Panc1 (cell line): ENCODE results near the gene F2.

Experiments used
- CTCF ChIP-seq: fragments of 450-650 bp; IDR thresholded peaks from 2 replicates; pipeline ENCODE4 v1.5.1; 2017; ENCODE audit warnings: mild to moderate bottlenecking
- POLR2AphosphoS5 ChIP-seq: IDR thresholded peaks from 2 replicates; pipeline ENCODE4 v1.6.1; 2012; ENCODE audit warnings: mild to moderate bottlenecking, low read depth, low read length, moderate library complexity
- TF ChIP-seq, protein P1 (sequence below), 2 experiments: IDR thresholded peaks; 2 replicates each; pipeline ENCODE4 v1.6.1; 2011 to 2012; ENCODE audit warnings: low read depth in 2 of 2, control low read depth in 1 of 2, low read length in 1 of 2, mild to moderate bottlenecking in 1 of 2, moderate library complexity in 1 of 2; ENCODE audit not compliant: insufficient read depth in 1 of 2

DNA sequence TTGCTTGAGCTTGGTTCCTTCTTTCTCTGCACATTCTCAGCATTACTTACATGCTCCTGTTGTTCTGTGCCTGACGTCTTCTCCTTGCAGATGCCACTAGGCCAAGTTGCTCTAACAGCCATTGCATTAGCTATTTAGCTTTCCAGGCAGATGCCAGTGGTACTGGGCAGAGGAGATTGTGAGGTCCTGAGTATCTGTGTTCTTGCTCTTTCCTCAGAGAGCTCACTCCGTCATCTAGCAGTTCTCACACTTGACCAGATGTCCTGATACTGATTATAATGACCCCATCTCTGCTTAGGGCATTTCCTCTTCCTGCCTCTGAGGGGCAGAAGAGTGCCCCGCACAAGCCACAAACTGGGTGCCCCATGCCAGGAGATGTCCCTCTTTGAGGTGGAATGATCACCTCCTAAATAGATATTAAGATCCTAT, 49.3 kb upstream of the F2 start:
- TF ChIP-seq POLR2AphosphoS5 (no peak), CTCF (no peak; the same call in 1 of the 2 replicates)
- TF ChIP-seq, protein P1, sequence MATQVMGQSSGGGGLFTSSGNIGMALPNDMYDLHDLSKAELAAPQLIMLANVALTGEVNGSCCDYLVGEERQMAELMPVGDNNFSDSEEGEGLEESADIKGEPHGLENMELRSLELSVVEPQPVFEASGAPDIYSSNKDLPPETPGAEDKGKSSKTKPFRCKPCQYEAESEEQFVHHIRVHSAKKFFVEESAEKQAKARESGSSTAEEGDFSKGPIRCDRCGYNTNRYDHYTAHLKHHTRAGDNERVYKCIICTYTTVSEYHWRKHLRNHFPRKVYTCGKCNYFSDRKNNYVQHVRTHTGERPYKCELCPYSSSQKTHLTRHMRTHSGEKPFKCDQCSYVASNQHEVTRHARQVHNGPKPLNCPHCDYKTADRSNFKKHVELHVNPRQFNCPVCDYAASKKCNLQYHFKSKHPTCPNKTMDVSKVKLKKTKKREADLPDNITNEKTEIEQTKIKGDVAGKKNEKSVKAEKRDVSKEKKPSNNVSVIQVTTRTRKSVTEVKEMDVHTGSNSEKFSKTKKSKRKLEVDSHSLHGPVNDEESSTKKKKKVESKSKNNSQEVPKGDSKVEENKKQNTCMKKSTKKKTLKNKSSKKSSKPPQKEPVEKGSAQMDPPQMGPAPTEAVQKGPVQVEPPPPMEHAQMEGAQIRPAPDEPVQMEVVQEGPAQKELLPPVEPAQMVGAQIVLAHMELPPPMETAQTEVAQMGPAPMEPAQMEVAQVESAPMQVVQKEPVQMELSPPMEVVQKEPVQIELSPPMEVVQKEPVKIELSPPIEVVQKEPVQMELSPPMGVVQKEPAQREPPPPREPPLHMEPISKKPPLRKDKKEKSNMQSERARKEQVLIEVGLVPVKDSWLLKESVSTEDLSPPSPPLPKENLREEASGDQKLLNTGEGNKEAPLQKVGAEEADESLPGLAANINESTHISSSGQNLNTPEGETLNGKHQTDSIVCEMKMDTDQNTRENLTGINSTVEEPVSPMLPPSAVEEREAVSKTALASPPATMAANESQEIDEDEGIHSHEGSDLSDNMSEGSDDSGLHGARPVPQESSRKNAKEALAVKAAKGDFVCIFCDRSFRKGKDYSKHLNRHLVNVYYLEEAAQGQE (IDR thresholded peaks at IDR 0.05; ENCODE audit: insufficient read depth in 1 of 2, low read depth in 2 of 2, low read length in 1 of 2), result no peak
